HFF-Myc (cell line): Measurements from ENCODE around the gene MAPKAPK2.
A peak's percentile ranks its signal among the peaks of the same experiment; 100 is the strongest.

Experiments
- DNase-seq: peaks from one replicate; pipeline ENCODE4 v3.0.0-alpha.2; 2011; ENCODE audit warnings: low read depth; ENCODE audit errors: extremely low read depth
- H3K4me3 ChIP-seq: replicated peaks from 2 replicates; pipeline ENCODE4 v1.5.1; 2011; ENCODE audit warnings: low read depth, mild to moderate bottlenecking, control low read depth, low read length
- CTCF ChIP-seq: IDR thresholded peaks from 2 replicates; pipeline ENCODE4 v1.5.1; 2012; ENCODE audit warnings: mild to moderate bottlenecking, low read depth, low read length, control low read depth; ENCODE audit errors: missing control alignments

The MAPKAPK2 gene

GRCh38 chr1:206686478-206687249, 2.0 kb downstream of the MAPKAPK2 start:
- H3K4me3 ChIP-seq, result peak overlapping the region; percentile 83
- DNase-seq, result no peak
- no peak for TF ChIP-seq CTCF

- no peak for TF ChIP-seq CTCF
- H3K4me3 ChIP-seq, result peak overlapping the region; percentile 83
- DNase-seq, result no peak
Observed at GRCh38 chr1:206687251-206687914, 2.7 kb downstream of the MAPKAPK2 start.

GRCh38 chr1:206687915-206688442, 3.3 kb downstream of the MAPKAPK2 start:
- no peak for DNase-seq
- peak overlapping the region; percentile 83; the same call in 1 of the 2 replicates for H3K4me3 ChIP-seq
- TF ChIP-seq CTCF, result no peak

GRCh38 chr1:206690516-206690915, 5.8 kb downstream of the MAPKAPK2 start:
- no peak for TF ChIP-seq CTCF
- H3K4me3 ChIP-seq, result no peak overlapping the region
- no peak for DNase-seq

GRCh38 chr1:206691604-206692003, 6.9 kb downstream of the MAPKAPK2 start:
- no peak for TF ChIP-seq CTCF
- H3K4me3 ChIP-seq, result no peak overlapping the region
- no peak for DNase-seq

GRCh38 chr1:206693029-206693428, 8.3 kb downstream of the MAPKAPK2 start:
- no peak overlapping the region for H3K4me3 ChIP-seq
- no peak for DNase-seq
- TF ChIP-seq CTCF, result no peak
